ENCODE measurements around the gene KLRC4. TPM values are rescaled to one million over a fixed set of nuclear protein-coding genes. Genes with fewer than 3 reads are reported as not detected.
"Not testable (repeated sequence)": the region's sequence is repeated elsewhere in the genome, so short reads cannot be mapped to it uniquely, and the experiment has no call there.

Gene KLRC4
- total and polyA plus RNA-seq, 2 donors (not counting 3 experiments of a cell fraction or from before 2014, with no cell fraction given) = not detected

GRCh38 chr12:10372559-10372958 lies 37.0 kb downstream of the KLRC4 start:
- ChIA-PET POLR2A (no interaction called here), CTCF (no interaction called here)
- intact Hi-C loops (cut with micrococcal nuclease) = no loop called here
- no peaks in the 10 kb centered on the region for H4K20me1 ChIP-seq (replicated peaks; ENCODE audit: control insufficient read depth, extremely low read depth, insufficient read depth, low read length)
- H3K79me2 ChIP-seq (ENCODE audit: control insufficient read depth, insufficient read depth, low read length) = no peaks in the 10 kb centered on the region
- BruUV-seq (replicated peaks) = no TSS peak
- H2AFZ ChIP-seq (ENCODE audit: low read depth, low read length) = peak overlapping the region; percentile 62
- H3K4me3 ChIP-seq (replicated peaks in 1 of 3; ENCODE audit: insufficient read depth in 1 of 3, low read depth in 1 of 3, low read length in 3 of 3) = no peak overlapping the region
- H3K27me3 ChIP-seq (ENCODE audit: control insufficient read depth in 2 of 2, insufficient read depth in 2 of 2, low read length in 2 of 2) = no peaks in the 10 kb centered on the region
- no peak overlapping the region for H3K27ac ChIP-seq (ENCODE audit: insufficient read depth, low read depth, low read length)
- peaks cover 10% of the 10 kb centered on the region for H3K4me1 ChIP-seq (ENCODE audit: control insufficient read depth, extremely low read depth, insufficient read depth, low read length)
- no peaks in the 10 kb centered on the region for H3K36me3 ChIP-seq (ENCODE audit: control insufficient read depth in 2 of 2, extremely low read depth in 1 of 2, insufficient read depth in 2 of 2, low read length in 2 of 2)
- H3K4me2 ChIP-seq (ENCODE audit: insufficient read depth, low read length) = no peak overlapping the region
- TF ChIP-seq MAX (IDR thresholded peaks at IDR 0.05; ENCODE audit: insufficient read depth, insufficient read length) (no peak), EZH2 (IDR thresholded peaks at IDR 0.05; ENCODE audit: borderline replicate concordance, low read depth, low read length, severe bottlenecking) (no peak), CTCF (IDR thresholded peaks at IDR 0.05; ENCODE audit: extremely low read depth in 1 of 2, insufficient read depth in 1 of 2, low read depth in 1 of 2, low read length in 2 of 2) (no peak), POLR2AphosphoS5 (IDR thresholded peaks at IDR 0.05; ENCODE audit: insufficient read depth, low read depth, low read length) (no peak), GATA2 (IDR thresholded peaks at IDR 0.05; ENCODE audit: insufficient read depth, insufficient read length, low read depth, low read length) (no peak), MYC (IDR thresholded peaks at IDR 0.05; ENCODE audit: low read depth, low read length) (no peak), JUN (IDR thresholded peaks at IDR 0.05; ENCODE audit: borderline replicate concordance, insufficient read depth, insufficient read length, low read depth) (no peak), FOS (IDR thresholded peaks at IDR 0.05; ENCODE audit: borderline replicate concordance, insufficient read depth, low read length) (no peak), POLR2A (IDR thresholded peaks at IDR 0.05; ENCODE audit: low read depth, low read length) (no peak)
- dilution Hi-C loops (cut with MboI; ENCODE audit: extremely low pct_ligation_motif_present, low sequenced_read_pairs) = no loop called here
- H3K9ac ChIP-seq (replicated peaks; ENCODE audit: extremely low read depth, insufficient read depth, low read length) = no peak overlapping the region
- no peak for DNase-seq (ENCODE audit: low read depth, low spot score)
- no peaks in the 10 kb centered on the region for H3K9me3 ChIP-seq (replicated peaks; ENCODE audit: control insufficient read depth, insufficient read depth, low read length)
- no peak for FAIRE-seq
- no peaks in the 10 kb centered on the region for H3K9me1 ChIP-seq (replicated peaks; ENCODE audit: control insufficient read depth, extremely low read depth, insufficient read depth, low read length)

- H3K79me2 ChIP-seq (ENCODE audit: control insufficient read depth, insufficient read depth, low read length); H4K20me1 ChIP-seq (replicated peaks; ENCODE audit: control insufficient read depth, extremely low read depth, insufficient read depth, low read length); H3K9me1 ChIP-seq (replicated peaks; ENCODE audit: control insufficient read depth, extremely low read depth, insufficient read depth, low read length); POLR2A ChIA-PET; H3K36me3 ChIP-seq (ENCODE audit: control insufficient read depth in 2 of 2, extremely low read depth in 1 of 2, insufficient read depth in 2 of 2, low read length in 2 of 2); CTCF ChIA-PET; H3K27me3 ChIP-seq (ENCODE audit: control insufficient read depth in 2 of 2, insufficient read depth in 2 of 2, low read length in 2 of 2); H3K9ac ChIP-seq (replicated peaks; ENCODE audit: extremely low read depth, insufficient read depth, low read length); intact Hi-C loops (cut with micrococcal nuclease); H3K9me3 ChIP-seq (replicated peaks; ENCODE audit: control insufficient read depth, insufficient read depth, low read length); FAIRE-seq; dilution Hi-C loops (cut with MboI; ENCODE audit: extremely low pct_ligation_motif_present, low sequenced_read_pairs); H3K4me3 ChIP-seq (replicated peaks in 1 of 3; ENCODE audit: insufficient read depth in 1 of 3, low read depth in 1 of 3, low read length in 3 of 3); H3K27ac ChIP-seq (ENCODE audit: insufficient read depth, low read depth, low read length): not testable (repeated sequence)
- Histone ChIP-seq H3K4me2 (ENCODE audit: insufficient read depth, low read length) (peak overlapping the region; percentile 36), H2AFZ (ENCODE audit: low read depth, low read length) (peak overlapping the region; percentile 62), H3K4me1 (ENCODE audit: control insufficient read depth, extremely low read depth, insufficient read depth, low read length) (peaks cover 10% of the 10 kb centered on the region)
- TSS peak; percentile 33 for BruUV-seq (replicated peaks)
- peak; percentile 44 for DNase-seq (ENCODE audit: low read depth, low spot score)
Observed at GRCh38 chr12:10371893-10372535, 37.5 kb downstream of the KLRC4 start.

Measured in endothelial cell of umbilical vein (primary cell).